Aorta (tissue), 5 donors: ENCODE measurements around the gene ANKRD65. TPM values are rescaled to one million over a fixed set of nuclear protein-coding genes. Genes with fewer than 3 reads are reported as not detected.
A peak's percentile ranks its signal among the peaks of the same experiment; 100 is the strongest.

Experiments
- ATAC-seq: fragments of 200-7000 bp; cut with Tn5 transposase; one replicate; pipeline ENCODE4 v1.9.1; 2022; ENCODE audit warnings: moderate library complexity; ENCODE audit not compliant: low FRiP score
- DNase-seq, 2 donors: peaks; one replicate each; pipeline ENCODE4 v3.0.0-alpha.2; 2020
- H3K27ac ChIP-seq, 2 donors: one replicate each; pipeline ENCODE4 v1.5.1; 2013; ENCODE audit warnings: low read length in 2 of 2, mild to moderate bottlenecking in 2 of 2, moderate library complexity in 2 of 2, control low read depth in 1 of 2, inconsistent platforms in 1 of 2, low read depth in 1 of 2
- H3K27me3 ChIP-seq, 2 donors: one replicate each; pipeline ENCODE4 v1.6.1; 2013; ENCODE audit warnings: control low read depth in 1 of 2, low read length in 1 of 2, mild to moderate bottlenecking in 1 of 2, moderate library complexity in 1 of 2; ENCODE audit not compliant: insufficient read depth in 2 of 2, control insufficient read depth in 1 of 2
- H3K36me3 ChIP-seq, 2 donors: one replicate each; pipeline ENCODE4 v1.6.1; 2013; ENCODE audit warnings: control low read depth in 1 of 2, low read length in 1 of 2, mild to moderate bottlenecking in 1 of 2; ENCODE audit not compliant: insufficient read depth in 2 of 2, control insufficient read depth in 1 of 2
- H3K4me1 ChIP-seq, 2 donors: one replicate each; pipeline ENCODE4 v1.6.1; 2013; ENCODE audit warnings: low read length in 2 of 2, control low read depth in 1 of 2, mild to moderate bottlenecking in 1 of 2, moderate library complexity in 1 of 2; ENCODE audit not compliant: insufficient read depth in 2 of 2, control insufficient read depth in 1 of 2
- H3K4me3 ChIP-seq, 2 donors: one replicate each; pipeline ENCODE4 v1.5.1; 2013; ENCODE audit warnings: low read length in 2 of 2, control low read depth in 1 of 2, mild to moderate bottlenecking in 1 of 2
- H3K9me3 ChIP-seq: one replicate; pipeline ENCODE4 v1.6.1; 2013; ENCODE audit warnings: mild to moderate bottlenecking, low read length; ENCODE audit not compliant: control insufficient read depth
- WGBS, 2 donors: extraction: QIAGEN DNeasy Blood & Tissue Kit; methylation state at CpG; one replicate each; pipeline ENCODE4 v1.1.7; 2013; 5-methylcytosine and 5-hydroxymethylcytosine counted together
- intact Hi-C, 2 donors: fragments of 100-400 bp; cut with DNase I; formaldehyde crosslinking; loops; one replicate each; pipeline versions ENCODE4 v1.14.2 to v1.15.0; 2022
- polyA plus RNA-seq, 2 donors: library from polyadenylated mRNA; stranded (reverse); fragments of 200-250 nt; gene quantifications; one replicate each; pipeline ENCODE4 v1.2.3, GENCODE V29; 2013
- total RNA-seq, 2 donors: library from RNA; stranded (reverse); fragmentation: NEBNext Ultra II Directional; extraction: Animal tissue kit (Norgen Biotek cat#: 25700); gene quantifications; one replicate each; pipeline ENCODE4 v1.2.1, GENCODE V29; 2021
- donor health status: healthy with polysubstance abuse.
- donor health status: Bipolar disorder and iron deficiency.
- donor health status: DM: no; HTN: no; CAD: no.
- donor health status: DM: no; HTN: no; CAD: no.
- donor health status: DM: yes; HTN: yes; CAD: no.

Gene ANKRD65
- total and polyA plus RNA-seq, 4 donors: 0.13 to 6.9 (median 1.5) TPM; not detected in 1

DNA sequence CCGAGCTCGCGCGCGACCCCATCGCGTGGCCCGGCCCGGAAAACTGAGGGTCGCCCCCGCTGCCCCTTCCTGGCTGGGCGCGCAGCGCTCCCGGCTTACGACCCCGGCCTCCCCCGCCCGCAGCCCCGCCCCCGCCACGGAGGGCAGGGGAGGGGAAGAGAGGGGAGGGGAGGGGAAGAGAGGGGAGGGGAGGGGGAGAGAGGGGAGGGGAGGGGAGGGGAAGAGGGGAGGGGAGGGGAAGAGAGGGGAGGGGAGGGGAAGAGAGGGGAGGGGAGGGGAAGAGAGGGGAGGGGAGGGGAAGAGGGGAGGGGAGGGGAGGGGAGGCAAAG is 6.7 kb upstream of the ANKRD65 start:
- no peaks in the 10 kb centered on the region for H3K27me3 ChIP-seq
- no peaks in the 10 kb centered on the region for H3K9me3 ChIP-seq
- H3K4me1 ChIP-seq: no peaks in the 10 kb centered on the region
- no peak overlapping the region for H3K27ac ChIP-seq
- no peaks in the 10 kb centered on the region for H3K36me3 ChIP-seq
- peak overlapping the region in 1 of 2 donors; percentile 22 for H3K4me3 ChIP-seq
- ATAC-seq: no peak
- 0 to 1% methylated on average over 13 to 22 of the region's 22 CpGs for WGBS, 2 donors
- no peak for DNase-seq
- intact Hi-C loops: no loop called here

DNA sequence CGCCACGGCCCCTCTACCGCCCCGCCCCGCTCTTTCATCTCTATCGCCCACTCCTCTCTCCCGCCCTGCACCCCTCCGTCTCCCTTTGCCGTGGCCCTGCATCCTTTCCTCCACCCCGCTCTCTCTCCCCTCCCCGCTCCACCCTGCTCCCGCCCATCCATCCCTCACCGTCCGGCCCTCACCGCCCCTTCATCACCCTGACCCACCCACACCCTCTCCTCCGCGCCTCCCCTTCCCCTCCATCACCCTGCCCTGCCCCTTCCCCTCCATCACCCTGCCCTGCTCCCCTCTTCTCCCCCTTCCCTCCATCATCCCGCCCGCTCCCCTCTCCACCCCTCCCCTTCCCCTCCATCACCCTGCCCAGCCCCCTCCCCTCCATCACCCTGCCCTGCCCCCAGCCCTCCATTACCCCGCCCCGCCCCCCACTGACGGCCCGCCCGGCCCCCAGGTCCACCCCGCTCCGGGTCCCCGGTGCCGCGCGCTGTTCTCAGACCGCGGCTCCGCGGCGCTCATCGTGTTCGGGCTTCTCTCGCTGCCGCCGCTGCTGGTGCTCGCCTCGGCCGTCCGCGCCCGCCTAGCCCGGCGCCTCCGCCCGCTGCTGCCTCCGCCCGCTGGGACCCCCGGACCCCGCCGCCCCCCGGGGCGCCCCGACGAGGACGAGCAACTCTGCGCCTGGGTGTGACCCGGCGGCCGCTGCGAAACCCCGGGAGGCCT is 6.2 kb upstream of the ANKRD65 start:
- no peaks in the 10 kb centered on the region for H3K36me3 ChIP-seq
- peak overlapping the region in 1 of 2 donors; percentile 22 for H3K4me3 ChIP-seq
- peak; percentile 11 for ATAC-seq
- no peaks in the 10 kb centered on the region for H3K27me3 ChIP-seq
- H3K4me1 ChIP-seq: no peaks in the 10 kb centered on the region
- intact Hi-C loops: no loop called here
- WGBS, 2 donors: 7 to 8% methylated on average over 50 to 66 of the region's 66 CpGs
- DNase-seq: peak; percentile 46 to 84
- H3K27ac ChIP-seq: no peak overlapping the region
- H3K9me3 ChIP-seq: no peaks in the 10 kb centered on the region

DNA sequence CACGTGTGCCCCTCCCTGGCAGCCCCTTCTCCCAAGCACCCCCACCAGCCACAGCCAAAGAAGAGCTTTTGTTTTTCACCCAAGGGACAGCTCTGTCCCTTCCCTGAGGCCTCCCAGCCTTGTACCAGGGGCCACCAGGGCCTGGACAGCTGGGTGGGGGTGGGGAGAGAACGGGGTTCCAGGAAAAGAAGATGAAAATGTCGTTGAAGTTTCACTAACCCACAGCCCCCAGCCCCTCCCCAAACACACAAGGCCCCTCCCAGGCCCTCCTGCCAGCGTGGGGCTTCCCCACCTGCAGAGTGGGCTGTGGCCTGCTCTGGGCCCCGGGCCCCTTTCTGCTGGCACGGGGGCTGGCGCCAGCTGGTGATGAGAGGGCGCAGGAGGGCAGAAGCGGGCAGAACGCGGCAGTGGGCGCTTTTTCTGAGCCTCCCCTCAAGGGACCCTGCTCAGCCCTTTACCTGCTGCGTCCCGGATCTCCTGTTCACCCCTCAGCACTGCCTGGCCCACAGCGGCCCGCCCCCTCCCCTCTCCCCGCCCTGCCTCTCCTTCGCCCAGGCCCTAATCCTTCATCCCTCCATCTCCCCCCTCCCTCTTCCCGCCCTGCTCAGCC is 5.5 kb upstream of the ANKRD65 start:
- H3K9me3 ChIP-seq: no peaks in the 10 kb centered on the region
- H3K27me3 ChIP-seq: no peaks in the 10 kb centered on the region
- H3K36me3 ChIP-seq: no peaks in the 10 kb centered on the region
- H3K4me3 ChIP-seq: no peak overlapping the region
- ATAC-seq (no peak), DNase-seq (no peak)
- no peaks in the 10 kb centered on the region for H3K4me1 ChIP-seq
- WGBS, 2 donors: 24 to 42% methylated on average over 11 to 19 of the region's 19 CpGs
- intact Hi-C loops: no loop called here
- no peak overlapping the region for H3K27ac ChIP-seq

DNA sequence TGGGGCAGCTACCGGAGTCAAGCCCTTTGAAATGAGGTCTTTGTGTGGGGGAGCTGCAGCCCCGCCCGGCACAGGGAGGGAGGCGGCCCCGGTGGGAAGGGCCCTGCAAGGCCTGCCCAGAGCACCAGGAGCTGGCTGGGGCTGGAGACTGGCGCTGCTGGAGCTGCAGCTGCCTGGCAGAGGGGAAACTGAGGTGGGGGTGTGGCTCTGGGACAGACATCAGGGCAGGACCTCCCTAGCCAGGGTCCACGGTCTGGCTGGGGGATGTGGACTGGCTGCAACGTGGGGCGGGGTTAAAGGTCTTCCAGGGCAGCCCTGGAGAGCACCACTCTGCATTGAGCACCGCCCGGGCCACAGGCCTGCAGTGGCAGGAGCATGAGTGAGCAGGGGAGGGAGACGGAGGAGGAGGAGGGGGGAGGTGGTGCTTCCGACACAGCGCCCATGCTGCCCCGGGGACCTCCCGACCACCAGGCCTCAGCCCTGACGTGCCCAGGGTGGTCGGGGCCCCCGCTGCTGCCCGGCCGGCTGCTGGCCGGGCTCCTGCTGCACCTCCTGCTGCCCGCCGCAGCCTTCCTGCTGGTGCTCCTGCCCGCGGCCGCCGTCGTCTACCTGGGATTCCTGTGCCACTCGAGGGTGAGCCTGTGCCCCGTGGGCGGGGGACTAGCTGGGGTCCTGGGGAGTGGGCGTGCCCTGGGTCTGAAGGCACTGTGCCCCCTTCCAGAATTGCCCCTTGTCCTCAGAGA is 4.8 kb upstream of the ANKRD65 start:
- Histone ChIP-seq H3K4me3 (no peak overlapping the region), H3K27me3 (no peaks in the 10 kb centered on the region), H3K36me3 (no peaks in the 10 kb centered on the region), H3K4me1 (no peaks in the 10 kb centered on the region), H3K27ac (no peak overlapping the region), H3K9me3 (no peaks in the 10 kb centered on the region)
- intact Hi-C loops: no loop called here
- DNase-seq (peak; percentile 42 to 72), ATAC-seq (no peak)
- 54 to 55% methylated on average over 29 to 33 of the region's 33 CpGs for WGBS, 2 donors

DNA sequence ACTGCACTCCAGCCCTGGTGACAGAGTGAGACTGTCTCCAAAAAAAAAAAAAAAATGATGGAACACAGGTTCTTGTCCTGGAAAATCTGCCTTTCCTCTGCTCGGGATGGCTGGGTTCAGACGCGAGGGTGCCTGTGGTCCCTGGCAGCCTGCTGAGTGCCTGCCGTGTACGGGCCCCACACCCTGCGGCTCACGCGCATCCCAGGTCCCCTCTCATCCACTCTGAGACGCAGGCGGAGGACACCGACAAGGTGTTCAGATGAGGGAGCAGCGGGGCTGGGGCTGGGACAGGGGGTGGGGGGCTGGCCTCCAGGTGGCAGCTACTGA is 4.3 kb upstream of the ANKRD65 start:
- WGBS, 2 donors: 77 to 78% methylated on average over 12 of the region's 12 CpGs
- Histone ChIP-seq H3K4me1 (no peaks in the 10 kb centered on the region), H3K4me3 (no peak overlapping the region), H3K27me3 (no peaks in the 10 kb centered on the region), H3K27ac (no peak overlapping the region), H3K36me3 (no peaks in the 10 kb centered on the region), H3K9me3 (no peaks in the 10 kb centered on the region)
- no peak for DNase-seq
- ATAC-seq: no peak
- intact Hi-C loops: no loop called here

DNA sequence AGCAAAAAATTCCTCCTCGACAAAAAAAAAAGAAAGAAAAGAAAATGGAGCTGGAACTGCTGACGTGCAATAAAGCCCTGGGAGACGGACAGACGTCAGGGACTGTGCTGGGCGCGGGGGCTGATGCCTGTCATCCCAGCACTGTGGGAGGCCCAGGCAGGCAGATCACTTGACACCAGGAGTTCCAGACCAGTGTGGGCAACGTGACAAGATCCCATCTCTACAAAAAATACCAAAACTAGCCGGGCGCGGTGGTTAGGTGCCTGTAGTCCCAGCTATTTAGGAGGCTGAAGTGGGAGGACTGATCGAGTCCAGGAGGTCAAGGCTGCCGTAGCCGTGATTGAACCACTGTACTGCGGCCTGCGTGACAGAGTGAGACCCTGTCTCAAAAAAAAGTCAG is 3.6 kb upstream of the ANKRD65 start:
- Histone ChIP-seq H3K36me3 (no peaks in the 10 kb centered on the region), H3K27ac (no peak overlapping the region), H3K4me3 (no peak overlapping the region), H3K9me3 (no peaks in the 10 kb centered on the region), H3K27me3 (no peaks in the 10 kb centered on the region), H3K4me1 (no peaks in the 10 kb centered on the region)
- intact Hi-C loops: no loop called here
- ATAC-seq (no peak), DNase-seq (peak in 1 of 2 donors; percentile 37)
- WGBS, 2 donors: 87 to 91% methylated on average over 15 of the region's 15 CpGs

DNA sequence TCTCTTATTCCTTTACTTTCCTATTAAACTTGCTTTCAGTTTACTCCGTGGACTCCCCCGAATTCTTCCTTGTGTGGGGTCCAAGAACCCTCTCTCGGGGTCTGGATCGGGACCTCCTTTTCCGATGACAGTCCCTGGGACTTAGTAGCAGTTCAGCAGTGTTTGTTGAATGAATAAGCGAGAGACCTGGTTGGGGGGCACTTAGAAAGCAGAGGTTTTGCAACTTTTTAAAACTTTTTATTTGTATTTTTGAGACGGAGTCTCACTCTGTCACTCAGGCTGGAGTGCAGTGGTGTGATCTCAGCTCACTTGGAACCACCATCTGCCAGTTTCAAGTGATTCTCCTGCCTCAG is 2.1 kb upstream of the ANKRD65 start:
- 91 to 92% methylated on average over 7 of the region's 7 CpGs for WGBS, 2 donors
- no peak overlapping the region for H3K4me3 ChIP-seq
- DNase-seq (no peak), ATAC-seq (no peak)
- no peaks in the 10 kb centered on the region for H3K9me3 ChIP-seq
- H3K27me3 ChIP-seq: no peaks in the 10 kb centered on the region
- H3K4me1 ChIP-seq: no peaks in the 10 kb centered on the region
- intact Hi-C loops: no loop called here
- H3K36me3 ChIP-seq: no peaks in the 10 kb centered on the region
- no peak overlapping the region for H3K27ac ChIP-seq

DNA sequence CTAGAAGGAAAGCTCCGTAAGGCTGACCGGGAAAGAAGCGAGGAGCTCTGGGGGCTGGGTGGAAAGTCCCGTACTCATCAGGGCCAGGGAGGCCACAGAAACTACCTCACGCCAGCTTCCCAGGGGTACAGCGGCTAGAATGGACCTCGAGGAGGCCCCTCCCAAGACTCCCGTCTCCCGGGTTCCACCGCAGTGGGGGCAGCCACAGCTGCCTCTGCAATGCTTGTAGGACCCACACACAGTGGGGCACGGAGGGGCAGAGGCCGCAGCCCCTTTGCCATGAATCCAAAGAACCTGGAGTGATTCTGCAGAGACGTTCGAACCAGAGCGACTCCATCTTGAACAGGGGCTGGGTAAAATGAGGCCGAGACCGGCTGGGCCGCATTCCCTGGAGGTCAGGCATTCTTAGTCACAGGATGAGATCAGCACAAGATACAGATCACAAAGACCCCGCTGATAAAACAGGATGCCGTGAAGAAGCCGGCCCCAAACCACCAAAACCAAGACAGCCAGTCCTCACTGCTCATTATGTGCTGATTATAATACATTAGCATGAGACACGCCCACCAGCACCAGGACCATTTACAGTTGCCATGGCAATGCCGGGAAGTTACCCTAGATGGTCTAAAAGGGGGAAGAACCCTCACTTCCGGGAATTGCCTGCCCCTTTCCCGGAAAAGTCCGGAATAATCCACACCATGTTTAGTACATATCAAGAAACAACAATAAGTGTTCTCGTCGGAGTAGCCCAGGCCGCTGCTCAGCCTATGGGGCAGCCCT is 1.6 kb upstream of the ANKRD65 start:
- no peaks in the 10 kb centered on the region for H3K9me3 ChIP-seq
- intact Hi-C loops: no loop called here
- H3K4me3 ChIP-seq: no peak overlapping the region
- H3K36me3 ChIP-seq: no peaks in the 10 kb centered on the region
- H3K4me1 ChIP-seq: no peaks in the 10 kb centered on the region
- DNase-seq (peak in 1 of 2 donors; percentile 24), ATAC-seq (no peak)
- H3K27ac ChIP-seq: no peak overlapping the region
- no peaks in the 10 kb centered on the region for H3K27me3 ChIP-seq
- 72% methylated on average over 29 of the region's 29 CpGs for WGBS, 2 donors
